PFSK-1 (cell line): ENCODE data around the gene SOX12.

Source experiments
- FOXP2 ChIP-seq: optimal IDR thresholded peaks from 2 replicates; pipeline ENCODE3; 2011; ENCODE audit warnings: borderline replicate concordance, control low read depth, inconsistent platforms; ENCODE audit not compliant: insufficient read depth; ENCODE audit errors: extremely low read length, extremely low read depth
- POLR2AphosphoS5 ChIP-seq: IDR thresholded peaks from 2 replicates; pipeline ENCODE4 v1.6.1; 2012; ENCODE audit warnings: low read depth, mild to moderate bottlenecking, control low read depth, low read length, moderate library complexity
- SIN3A ChIP-seq: IDR thresholded peaks from 2 replicates; pipeline ENCODE4 v1.6.1; 2012; ENCODE audit warnings: mild to moderate bottlenecking, low read length, moderate library complexity, borderline replicate concordance; ENCODE audit not compliant: insufficient read depth
- TAF1 ChIP-seq: IDR thresholded peaks from 2 replicates; pipeline ENCODE4 v1.6.1; 2012; ENCODE audit warnings: low read length, control low read depth, borderline replicate concordance; ENCODE audit not compliant: insufficient read depth
- TF ChIP-seq, protein P1 (sequence below), 2 experiments: IDR thresholded peaks; 2 replicates each; pipeline versions ENCODE4 v1.6.1 to v1.8.0; 2011 to 2012; ENCODE audit warnings: low read depth in 2 of 2, low read length in 2 of 2, control low read depth in 1 of 2, inconsistent platforms in 1 of 2, mild to moderate bottlenecking in 1 of 2, moderate library complexity in 1 of 2; ENCODE audit not compliant: insufficient read depth in 1 of 2

The SOX12 gene

DNA sequence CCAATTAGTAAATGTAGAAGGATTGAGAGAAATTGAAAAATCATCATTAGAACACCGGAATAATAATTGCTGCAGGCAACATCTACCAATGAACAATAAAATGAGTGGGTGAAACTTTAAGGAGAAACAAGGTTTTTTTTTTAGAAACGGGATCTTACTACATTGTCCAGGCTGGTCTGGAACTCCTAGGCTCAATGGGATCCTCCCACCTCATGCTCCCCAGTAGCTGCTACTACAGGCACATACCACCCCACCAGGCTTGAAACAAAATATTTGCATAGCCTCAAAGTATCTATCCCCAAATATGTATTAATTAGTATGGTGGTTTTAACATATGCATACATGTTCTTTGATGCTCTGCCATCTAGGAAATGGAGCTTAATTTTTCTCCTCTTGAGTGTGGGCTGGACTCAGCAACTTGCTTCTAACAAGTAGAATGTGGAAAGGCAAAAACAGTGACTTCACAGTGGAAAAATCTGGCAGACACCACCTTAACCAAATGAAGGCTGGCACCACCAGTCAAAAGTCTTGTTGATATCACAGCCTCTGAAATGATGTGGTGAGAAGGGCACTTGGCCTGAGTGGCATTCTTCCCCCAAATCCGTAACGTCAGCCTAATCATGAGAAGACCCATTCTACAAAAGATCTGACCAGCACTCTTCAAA, 33.7 kb downstream of the SOX12 start:
- TF ChIP-seq SIN3A (no peak), TAF1 (no peak), FOXP2 (no peak), POLR2AphosphoS5 (no peak)
- TF ChIP-seq, protein P1, sequence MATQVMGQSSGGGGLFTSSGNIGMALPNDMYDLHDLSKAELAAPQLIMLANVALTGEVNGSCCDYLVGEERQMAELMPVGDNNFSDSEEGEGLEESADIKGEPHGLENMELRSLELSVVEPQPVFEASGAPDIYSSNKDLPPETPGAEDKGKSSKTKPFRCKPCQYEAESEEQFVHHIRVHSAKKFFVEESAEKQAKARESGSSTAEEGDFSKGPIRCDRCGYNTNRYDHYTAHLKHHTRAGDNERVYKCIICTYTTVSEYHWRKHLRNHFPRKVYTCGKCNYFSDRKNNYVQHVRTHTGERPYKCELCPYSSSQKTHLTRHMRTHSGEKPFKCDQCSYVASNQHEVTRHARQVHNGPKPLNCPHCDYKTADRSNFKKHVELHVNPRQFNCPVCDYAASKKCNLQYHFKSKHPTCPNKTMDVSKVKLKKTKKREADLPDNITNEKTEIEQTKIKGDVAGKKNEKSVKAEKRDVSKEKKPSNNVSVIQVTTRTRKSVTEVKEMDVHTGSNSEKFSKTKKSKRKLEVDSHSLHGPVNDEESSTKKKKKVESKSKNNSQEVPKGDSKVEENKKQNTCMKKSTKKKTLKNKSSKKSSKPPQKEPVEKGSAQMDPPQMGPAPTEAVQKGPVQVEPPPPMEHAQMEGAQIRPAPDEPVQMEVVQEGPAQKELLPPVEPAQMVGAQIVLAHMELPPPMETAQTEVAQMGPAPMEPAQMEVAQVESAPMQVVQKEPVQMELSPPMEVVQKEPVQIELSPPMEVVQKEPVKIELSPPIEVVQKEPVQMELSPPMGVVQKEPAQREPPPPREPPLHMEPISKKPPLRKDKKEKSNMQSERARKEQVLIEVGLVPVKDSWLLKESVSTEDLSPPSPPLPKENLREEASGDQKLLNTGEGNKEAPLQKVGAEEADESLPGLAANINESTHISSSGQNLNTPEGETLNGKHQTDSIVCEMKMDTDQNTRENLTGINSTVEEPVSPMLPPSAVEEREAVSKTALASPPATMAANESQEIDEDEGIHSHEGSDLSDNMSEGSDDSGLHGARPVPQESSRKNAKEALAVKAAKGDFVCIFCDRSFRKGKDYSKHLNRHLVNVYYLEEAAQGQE (IDR thresholded peaks at IDR 0.05; ENCODE audit: insufficient read depth in 1 of 2, low read depth in 2 of 2, low read length in 2 of 2): no peak

DNA sequence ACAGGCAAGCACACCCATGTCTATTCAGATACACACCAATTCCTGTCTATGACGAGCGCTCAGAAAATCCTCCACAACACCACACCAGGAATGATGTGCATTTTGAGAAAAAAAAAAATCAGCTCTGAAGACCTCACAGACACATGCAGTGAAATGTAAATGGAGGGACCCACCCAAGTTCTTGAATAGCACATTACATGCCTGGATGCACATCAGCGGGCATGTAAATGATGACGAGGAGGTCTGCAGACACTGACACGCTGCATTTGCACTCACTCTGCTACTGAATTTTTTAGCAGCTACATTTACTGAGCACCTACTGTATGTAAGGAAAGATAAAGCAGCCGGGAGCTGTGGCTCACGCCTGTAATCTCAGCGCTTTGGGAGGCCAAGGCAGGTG, 36.2 kb downstream of the SOX12 start:
- TF ChIP-seq TAF1 (no peak), POLR2AphosphoS5 (no peak), FOXP2 (no peak), SIN3A (no peak)

DNA sequence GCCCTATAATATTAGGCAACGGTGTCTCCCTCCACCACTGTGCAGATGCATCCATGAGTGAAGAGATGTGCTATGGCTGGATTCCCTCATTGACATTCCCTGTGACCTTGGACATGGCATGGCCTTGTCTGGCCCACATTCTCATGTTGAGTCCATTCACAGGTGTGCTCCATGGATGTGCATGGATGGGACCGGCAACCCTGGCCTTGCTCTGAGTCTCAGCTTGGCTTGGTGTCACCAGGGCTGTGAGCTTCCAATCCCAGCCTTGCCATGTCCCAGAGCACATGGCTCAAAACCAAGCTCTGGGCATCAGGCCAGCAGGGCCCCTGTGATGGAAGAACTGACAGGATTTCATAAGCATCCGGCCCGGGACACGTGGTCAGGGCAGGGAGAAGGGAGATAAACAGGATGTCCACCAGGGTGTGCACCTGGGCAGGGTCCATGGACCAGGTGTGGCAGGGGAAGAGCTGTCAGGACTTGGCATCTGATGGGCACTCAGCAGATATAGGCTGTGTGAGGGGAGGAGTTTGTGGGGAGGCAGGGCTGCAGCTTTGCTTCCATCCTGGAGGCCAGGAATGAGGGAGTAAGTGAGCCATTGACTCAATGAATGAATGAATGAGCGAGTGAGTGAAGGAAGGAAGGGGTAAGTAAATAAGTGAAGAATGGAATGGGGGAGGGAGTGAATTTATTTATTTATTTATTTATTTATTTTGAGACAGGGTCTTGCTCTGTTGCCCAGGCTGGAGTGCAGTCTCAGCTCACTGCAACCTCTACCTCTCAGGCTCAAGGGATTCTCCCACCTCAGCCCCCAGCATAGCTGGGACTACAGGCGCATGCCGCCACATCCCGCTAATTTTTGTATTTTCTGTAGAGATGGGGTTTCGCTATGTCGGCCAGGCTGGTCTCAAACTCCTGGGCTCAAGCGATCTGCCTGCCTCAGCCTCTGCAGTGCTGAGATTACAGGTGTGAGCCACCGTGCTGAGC, 37.2 kb downstream of the SOX12 start:
- TF ChIP-seq SIN3A (no peak), TAF1 (no peak), FOXP2 (peak; percentile 98), POLR2AphosphoS5 (peak; percentile 38)
- TF ChIP-seq, protein P1 (IDR thresholded peaks at IDR 0.05; ENCODE audit: insufficient read depth in 1 of 2, low read depth in 2 of 2, low read length in 2 of 2): no peak

DNA sequence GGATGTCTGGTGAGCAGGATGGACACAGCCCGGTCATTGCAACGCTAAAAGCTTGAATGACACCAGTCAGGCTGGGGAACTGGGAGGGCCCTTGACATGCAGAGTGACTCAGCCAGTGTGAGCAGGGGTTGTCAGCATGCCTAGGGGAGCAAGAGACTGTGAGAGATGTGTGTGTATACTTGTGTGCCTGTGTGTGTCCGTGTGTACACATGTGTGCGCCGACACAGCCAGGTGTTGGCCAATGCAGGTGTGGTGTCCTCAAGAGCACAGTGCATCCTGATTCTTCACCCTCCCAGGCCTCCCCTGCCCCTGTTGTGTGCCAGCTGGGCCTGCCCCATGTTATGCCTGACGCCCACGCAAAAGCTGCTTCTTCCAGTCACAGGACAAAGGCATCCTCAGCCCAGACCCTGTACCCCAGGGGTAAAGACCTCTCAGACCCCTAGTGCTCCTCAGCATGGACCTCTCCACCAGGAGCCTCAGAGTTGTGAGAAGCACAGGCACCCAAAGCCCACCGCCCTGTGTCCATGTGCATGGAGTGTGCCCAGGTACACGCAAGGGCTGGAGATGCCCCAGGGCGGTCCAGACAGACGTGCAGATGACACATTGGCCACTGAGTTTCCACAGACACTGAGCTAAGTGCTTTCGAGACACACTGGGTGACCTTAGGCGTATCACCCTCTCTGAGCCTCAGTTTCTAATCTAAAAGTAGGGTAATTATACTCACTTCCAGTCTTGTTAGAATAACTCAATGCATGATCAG, 38.1 kb downstream of the SOX12 start:
- TF ChIP-seq SIN3A (no peak), FOXP2 (peak; percentile 48)

DNA sequence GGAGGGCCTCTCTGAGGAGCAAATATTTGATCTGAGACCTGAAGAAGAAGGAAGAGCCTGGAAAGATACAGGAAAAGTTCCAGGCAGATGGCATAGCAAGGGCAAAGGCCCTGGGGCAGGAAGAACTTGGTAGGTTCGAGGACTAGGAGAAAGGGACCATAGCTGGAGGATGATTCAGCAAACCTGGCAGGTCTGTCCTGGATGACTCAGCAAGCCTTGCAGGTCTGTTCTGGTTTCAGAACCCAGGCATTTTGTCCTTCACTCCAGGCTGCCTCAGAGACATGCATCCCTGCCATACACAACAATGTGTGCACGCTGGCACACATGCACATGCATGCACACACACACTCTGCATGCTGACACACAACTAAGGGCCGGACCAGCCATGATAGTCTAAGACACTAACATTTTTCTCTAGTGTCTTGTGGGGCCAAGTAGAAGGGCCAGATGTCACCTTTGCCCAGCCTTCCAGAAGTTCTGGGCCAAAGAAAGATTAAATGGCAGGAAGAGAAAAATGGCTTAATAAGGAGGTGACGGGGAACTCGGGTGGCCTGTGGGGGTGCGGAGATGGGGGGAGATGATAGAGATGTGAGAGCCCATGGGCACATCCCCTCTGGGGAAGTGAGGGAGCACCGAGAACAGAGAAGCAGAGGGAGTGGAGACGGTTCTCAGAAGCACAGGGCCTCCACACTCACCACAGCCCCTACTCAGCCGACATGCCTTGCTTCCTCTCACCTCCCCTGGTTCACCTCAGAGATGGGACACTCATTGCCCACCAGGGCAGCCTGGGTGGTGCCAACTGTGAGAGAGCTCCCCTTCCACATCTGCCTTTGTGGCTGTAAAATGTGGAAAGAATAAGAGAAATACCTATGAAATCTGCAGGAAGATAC, 39.8 kb downstream of the SOX12 start:
- TF ChIP-seq POLR2AphosphoS5 (no peak), FOXP2 (no peak), TAF1 (no peak), SIN3A (no peak)
- TF ChIP-seq, protein P1 (IDR thresholded peaks at IDR 0.05; ENCODE audit: insufficient read depth in 1 of 2, low read depth in 2 of 2, low read length in 2 of 2): no peak
